Measurements from ENCODE around the gene MESP2.

Gene MESP2

GRCh38 chr15:89802986-89803824 is 27.1 kb downstream of the MESP2 start:
- no peak for DNase-seq (ENCODE audit: low spot score)
- TF ChIP-seq CTCF (IDR thresholded peaks at IDR 0.05; ENCODE audit: borderline replicate concordance, control extremely low read depth, extremely low read depth, insufficient read depth, missing control alignments) = no peak
- in situ Hi-C loops (cut with MboI; ENCODE audit: low sequenced_read_pairs, unreplicated experiment) = no loop called here

- TF ChIP-seq CTCF (IDR thresholded peaks at IDR 0.05; ENCODE audit: borderline replicate concordance, control extremely low read depth, extremely low read depth, insufficient read depth, missing control alignments) = no peak
- no peak for DNase-seq (ENCODE audit: low spot score)
- in situ Hi-C loops (cut with MboI; ENCODE audit: low sequenced_read_pairs, unreplicated experiment) = no loop called here
Measured at GRCh38 chr15:89803941-89804800, 28.0 kb downstream of the MESP2 start.

GRCh38 chr15:89805241-89806209 is 29.4 kb downstream of the MESP2 start:
- in situ Hi-C loops (cut with MboI; ENCODE audit: low sequenced_read_pairs, unreplicated experiment) = no loop called here
- DNase-seq (ENCODE audit: low spot score) = no peak
- TF ChIP-seq CTCF (IDR thresholded peaks at IDR 0.05; ENCODE audit: borderline replicate concordance, control extremely low read depth, extremely low read depth, insufficient read depth, missing control alignments) = no peak

GRCh38 chr15:89806210-89806558 is 30.1 kb downstream of the MESP2 start:
- TF ChIP-seq CTCF (IDR thresholded peaks at IDR 0.05; ENCODE audit: borderline replicate concordance, control extremely low read depth, extremely low read depth, insufficient read depth, missing control alignments) = no peak
- in situ Hi-C loops (cut with MboI; ENCODE audit: low sequenced_read_pairs, unreplicated experiment) = no loop called here

GRCh38 chr15:89806559-89807550 is 30.7 kb downstream of the MESP2 start:
- no peak for TF ChIP-seq CTCF (IDR thresholded peaks at IDR 0.05; ENCODE audit: borderline replicate concordance, control extremely low read depth, extremely low read depth, insufficient read depth, missing control alignments)
- in situ Hi-C loops (cut with MboI; ENCODE audit: low sequenced_read_pairs, unreplicated experiment) = no loop called here
- DNase-seq (ENCODE audit: low spot score) = no peak

More at GRCh38 chr15:89806210-89806558, 30.1 kb downstream of the MESP2 start:
- DNase-seq (ENCODE audit: low spot score) = no peak
